ENCODE measurements around the gene TNIP2.

DNA sequence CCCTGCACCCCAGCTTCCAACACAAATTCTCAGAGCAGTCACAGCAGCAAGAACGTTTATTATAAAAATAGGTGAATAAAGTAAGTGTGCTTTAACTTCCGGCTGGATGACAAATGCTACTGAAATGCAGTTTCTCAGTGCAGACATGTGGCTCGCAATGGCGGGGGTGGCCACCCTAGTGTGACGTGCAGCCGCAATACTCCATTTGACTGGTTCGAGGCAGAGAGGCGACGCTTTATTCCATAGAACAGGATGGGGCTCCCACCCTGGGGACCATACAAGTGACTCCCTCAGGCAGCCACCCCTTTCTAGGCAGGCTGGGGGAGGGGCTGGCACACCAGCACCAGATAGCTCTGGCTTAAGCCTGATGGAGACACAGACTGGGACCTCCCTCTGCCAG, 14.5 kb downstream of the TNIP2 start:
- no peak for TF ChIP-seq POLR2A (IDR thresholded peaks at IDR 0.05; ENCODE audit: low read length)
- TF ChIP-seq GATA1 (IDR thresholded peaks at IDR 0.05; ENCODE audit: low read depth, low read length) = no peak
